Stimulated activated naive CD8-positive, alpha-beta T cell treated with anti-CD3 and anti-CD28 coated beads, Interleukin-15, amount 100 ng/mL, for 72 hours (primary cell): ENCODE results near the gene DNAJC6.

ENCODE experiments used
- ATAC-seq: fragments of 150-1000 bp; cut with Tn5 transposase; 2 replicates; pipeline ENCODE4 v1.10.0; 2021; ENCODE audit warnings: mild to moderate bottlenecking, moderate library complexity
- DNase-seq, 2 donors: peaks; one replicate each; pipeline ENCODE4 v3.0.0; 2021 to 2022
- H3K27ac Mint-ChIP-seq, 2 donors: one replicate each; pipeline ENCODE4 v1.8.0; 2022; ENCODE audit warnings: mild to moderate bottlenecking in 2 of 2, mixed read lengths in 2 of 2, moderate library complexity in 2 of 2
- H3K27me3 Mint-ChIP-seq: one replicate; pipeline ENCODE4 v1.8.0; 2022; ENCODE audit warnings: mixed read lengths
- H3K4me1 Mint-ChIP-seq: one replicate; pipeline ENCODE4 v1.8.0; 2022; ENCODE audit warnings: mild to moderate bottlenecking, mixed read lengths
- H3K4me3 Mint-ChIP-seq, 2 donors: one replicate each; pipeline ENCODE4 v1.8.0; 2022; ENCODE audit warnings: mild to moderate bottlenecking in 2 of 2, mixed read lengths in 2 of 2, moderate library complexity in 1 of 2
- H3K9me3 Mint-ChIP-seq, 2 donors: one replicate each; pipeline ENCODE4 v1.8.0; 2022; ENCODE audit warnings: mixed read lengths in 2 of 2

The DNAJC6 gene

GRCh38 chr1:65421351-65422025 is 112.1 kb downstream of the DNAJC6 start:
- ATAC-seq (no peak), DNase-seq (no peak)
- no peak overlapping the region for H3K4me3 Mint-ChIP-seq
- H3K27me3 Mint-ChIP-seq: no peaks in the 10 kb centered on the region
- no peak overlapping the region for H3K27ac Mint-ChIP-seq
- H3K9me3 Mint-ChIP-seq: no peaks in the 10 kb centered on the region
- peaks cover 13% of the 10 kb centered on the region for H3K4me1 Mint-ChIP-seq

DNA sequence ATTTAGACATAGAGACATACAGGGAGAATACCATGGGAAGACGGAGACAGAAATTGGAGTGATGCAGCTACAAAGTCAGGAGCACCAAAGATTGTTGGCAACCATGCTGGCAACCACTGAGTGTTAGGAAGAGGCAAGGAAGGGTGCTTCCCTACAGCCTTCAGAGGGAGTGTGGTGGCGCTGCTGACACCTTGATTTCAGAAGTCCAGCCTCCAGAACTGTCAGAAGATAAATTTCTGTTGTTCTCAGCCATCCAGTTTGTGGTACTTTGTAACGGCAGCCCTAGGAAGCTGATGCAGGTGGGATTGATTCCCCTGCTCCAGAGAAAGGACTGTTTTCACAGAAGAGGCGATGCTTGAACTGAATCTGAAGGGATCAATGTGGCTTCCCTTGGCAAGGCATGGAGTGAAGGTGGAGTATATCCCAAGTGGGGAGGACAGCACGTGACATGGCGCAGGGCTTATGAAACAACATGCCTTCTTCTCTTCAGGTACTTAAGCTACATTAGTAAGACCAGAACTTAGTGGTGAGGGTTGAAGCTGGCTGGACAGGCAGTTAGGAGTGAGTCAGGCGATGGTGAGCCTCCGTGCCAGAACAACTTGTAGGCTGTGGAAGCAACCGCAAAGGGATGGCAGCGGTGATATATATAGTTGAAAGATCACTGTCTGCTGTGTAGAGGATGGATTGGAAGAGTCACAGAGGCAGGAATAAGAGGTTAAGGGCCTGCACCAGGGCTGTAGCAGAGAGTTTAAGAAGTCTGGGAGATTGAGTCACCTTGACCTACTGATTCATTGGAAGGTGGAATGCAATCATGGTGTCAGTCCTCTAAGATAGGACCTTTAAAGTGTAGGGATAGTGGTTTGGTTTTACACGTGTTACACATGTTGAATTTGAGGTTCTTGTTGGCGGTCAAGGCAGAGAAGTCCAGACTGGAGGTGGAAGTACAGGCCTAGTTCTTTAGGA is 113.2 kb downstream of the DNAJC6 start:
- Mint-ChIP-seq H3K27ac (no peak overlapping the region), H3K9me3 (no peaks in the 10 kb centered on the region), H3K27me3 (no peaks in the 10 kb centered on the region), H3K4me3 (no peak overlapping the region), H3K4me1 (peaks cover 13% of the 10 kb centered on the region)
- DNase-seq (peak in 1 of 2 donors; percentile 9), ATAC-seq (no peak)

DNA sequence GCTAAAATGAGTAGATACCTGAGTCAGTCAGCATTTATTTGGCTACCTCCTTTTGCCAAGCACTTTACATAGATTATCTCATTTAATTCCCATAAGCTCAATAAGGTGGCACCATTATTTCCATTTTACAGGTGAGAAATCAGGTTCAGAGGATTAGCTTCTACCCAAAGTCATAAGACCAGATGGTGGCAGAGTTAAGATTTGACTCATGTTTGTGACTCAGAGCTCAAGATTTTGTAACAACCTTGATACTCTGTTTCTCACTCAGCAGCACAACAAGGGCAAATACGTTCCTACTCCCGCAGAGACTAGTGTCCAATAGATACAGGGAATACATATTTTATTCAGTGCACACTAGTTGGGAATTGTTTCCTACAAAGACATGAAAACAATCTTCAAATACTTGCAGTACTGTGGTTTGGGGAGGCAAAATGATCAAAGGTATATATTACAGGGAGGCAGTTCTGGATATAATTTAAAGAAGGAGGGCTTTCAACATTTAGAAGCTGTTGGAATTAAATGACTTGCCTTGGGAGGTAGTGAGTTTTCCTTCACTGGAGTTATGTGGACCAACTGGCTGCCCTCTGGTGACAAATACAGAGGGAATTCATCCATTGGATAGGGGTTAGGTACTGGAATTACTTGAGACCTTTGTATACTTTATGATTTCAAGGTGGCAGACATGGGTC is 114.7 kb downstream of the DNAJC6 start:
- peak overlapping the region in 1 of 2 donors; percentile 51 for H3K27ac Mint-ChIP-seq
- peaks cover 10% of the 10 kb centered on the region for H3K4me1 Mint-ChIP-seq
- H3K9me3 Mint-ChIP-seq: no peaks in the 10 kb centered on the region
- peak; percentile 17 to 23 for DNase-seq
- H3K27me3 Mint-ChIP-seq: no peaks in the 10 kb centered on the region
- ATAC-seq: no peak
- H3K4me3 Mint-ChIP-seq: no peak overlapping the region

GRCh38 chr1:65424573-65424889 is 115.2 kb downstream of the DNAJC6 start:
- H3K27ac Mint-ChIP-seq: no peak overlapping the region
- DNase-seq (no peak), ATAC-seq (no peak)
- H3K4me3 Mint-ChIP-seq: no peak overlapping the region
- H3K27me3 Mint-ChIP-seq: no peaks in the 10 kb centered on the region
- H3K4me1 Mint-ChIP-seq: peaks cover 8% of the 10 kb centered on the region
- H3K9me3 Mint-ChIP-seq: no peaks in the 10 kb centered on the region

- ATAC-seq: no peak
- peaks cover 5% of the 10 kb centered on the region for H3K4me1 Mint-ChIP-seq
- no peak for DNase-seq
- H3K9me3 Mint-ChIP-seq: no peaks in the 10 kb centered on the region
- H3K27ac Mint-ChIP-seq: no peak overlapping the region
- no peak overlapping the region for H3K4me3 Mint-ChIP-seq
- H3K27me3 Mint-ChIP-seq: no peaks in the 10 kb centered on the region
These were observed 115.7 kb downstream of the DNAJC6 start for GRCh38 chr1:65425006-65425405.

GRCh38 chr1:65425697-65426096 is 116.4 kb downstream of the DNAJC6 start:
- Mint-ChIP-seq H3K9me3 (no peaks in the 10 kb centered on the region), H3K27ac (no peak overlapping the region), H3K27me3 (no peaks in the 10 kb centered on the region), H3K4me3 (no peak overlapping the region), H3K4me1 (peaks cover 5% of the 10 kb centered on the region)
- DNase-seq (no peak), ATAC-seq (no peak)

- no peak for DNase-seq
- no peak overlapping the region for H3K27ac Mint-ChIP-seq
- H3K4me3 Mint-ChIP-seq: no peak overlapping the region
- H3K9me3 Mint-ChIP-seq: no peaks in the 10 kb centered on the region
- ATAC-seq: no peak
- H3K4me1 Mint-ChIP-seq: peaks cover 5% of the 10 kb centered on the region
- no peaks in the 10 kb centered on the region for H3K27me3 Mint-ChIP-seq
These were observed 119.7 kb downstream of the DNAJC6 start for GRCh38 chr1:65429078-65429477.

GRCh38 chr1:65429806-65430205 is 120.5 kb downstream of the DNAJC6 start:
- DNase-seq (no peak), ATAC-seq (no peak)
- Mint-ChIP-seq H3K27me3 (no peaks in the 10 kb centered on the region), H3K4me1 (peaks cover 5% of the 10 kb centered on the region), H3K27ac (no peak overlapping the region), H3K9me3 (no peaks in the 10 kb centered on the region), H3K4me3 (no peak overlapping the region)

DNA sequence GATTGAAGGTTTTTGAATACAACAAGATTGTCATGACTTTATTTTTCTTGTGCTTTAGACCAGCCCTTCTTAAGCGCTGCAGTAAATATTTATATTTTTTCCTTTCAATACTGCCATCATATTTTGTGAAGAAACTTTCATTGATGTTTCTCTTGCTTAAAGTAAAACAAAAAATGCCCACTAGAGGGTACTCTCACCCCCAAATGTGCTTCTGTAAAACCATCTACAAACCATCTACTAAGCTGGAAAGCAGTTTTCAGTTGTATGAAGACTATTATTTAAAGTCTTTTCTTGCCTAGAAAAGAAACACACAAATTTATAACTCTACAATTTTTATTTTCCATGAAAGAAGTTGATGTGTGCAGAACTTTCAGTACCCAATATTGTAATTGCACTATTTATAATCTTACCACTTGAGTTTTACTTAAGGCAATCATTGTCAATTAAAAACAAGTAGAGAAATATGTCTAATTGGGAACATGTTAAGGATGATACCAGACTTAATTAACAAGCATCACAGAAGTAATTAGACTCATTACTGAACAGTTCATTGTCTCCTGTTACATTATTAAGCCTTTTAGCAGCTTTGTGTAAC is 121.9 kb downstream of the DNAJC6 start:
- Mint-ChIP-seq H3K4me3 (no peak overlapping the region), H3K27me3 (no peaks in the 10 kb centered on the region), H3K9me3 (no peaks in the 10 kb centered on the region), H3K4me1 (peaks cover 5% of the 10 kb centered on the region), H3K27ac (no peak overlapping the region)
- DNase-seq: no peak
- no peak for ATAC-seq

DNA sequence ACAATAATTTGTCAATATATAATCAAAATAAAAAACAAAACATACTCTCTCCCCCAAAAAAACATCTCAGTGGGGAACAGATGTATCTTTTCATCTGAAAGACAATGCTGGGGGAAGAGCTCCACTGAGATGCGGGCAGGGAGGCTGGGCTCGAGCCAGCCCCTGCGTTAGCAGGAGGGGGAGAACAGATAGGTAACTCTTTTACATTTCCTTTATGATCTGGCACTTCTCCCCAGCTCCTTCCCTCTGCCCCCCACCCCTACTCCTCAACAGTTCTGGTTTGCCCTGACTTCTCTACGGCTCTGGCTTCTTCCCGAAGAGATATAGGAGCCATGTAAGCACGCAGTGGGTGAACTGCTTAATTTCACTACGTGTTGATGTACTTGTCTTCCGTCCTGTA is 123.6 kb downstream of the DNAJC6 start:
- no peak for ATAC-seq
- no peak for DNase-seq
- Mint-ChIP-seq H3K9me3 (no peaks in the 10 kb centered on the region), H3K27ac (no peak overlapping the region), H3K27me3 (no peaks in the 10 kb centered on the region), H3K4me3 (no peak overlapping the region), H3K4me1 (peaks cover 5% of the 10 kb centered on the region)

GRCh38 chr1:65434255-65434654 is 124.9 kb downstream of the DNAJC6 start:
- Mint-ChIP-seq H3K4me1 (peaks cover under 1% of the 10 kb centered on the region), H3K9me3 (no peaks in the 10 kb centered on the region), H3K4me3 (no peak overlapping the region), H3K27ac (no peak overlapping the region), H3K27me3 (no peaks in the 10 kb centered on the region)
- ATAC-seq (no peak), DNase-seq (no peak)

DNA sequence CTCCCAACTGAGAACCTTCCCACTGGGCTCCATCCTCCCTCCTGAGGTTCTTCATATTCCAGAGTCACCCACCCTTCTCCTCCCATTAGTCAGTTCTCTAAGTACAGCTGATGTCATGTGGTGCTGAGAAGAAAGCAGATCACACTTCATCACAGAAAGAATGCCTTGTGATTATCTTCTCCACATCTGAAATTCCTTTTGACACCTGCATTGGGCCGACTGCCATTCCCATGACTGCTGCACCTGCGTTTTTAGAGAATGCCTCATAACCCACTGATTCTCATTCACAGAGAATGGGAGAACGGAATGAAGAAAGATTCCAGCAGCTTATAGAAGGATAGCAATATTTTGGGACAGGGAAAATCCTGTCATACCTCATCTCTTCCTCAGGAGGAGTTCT is 125.4 kb downstream of the DNAJC6 start:
- Mint-ChIP-seq H3K27ac (no peak overlapping the region), H3K4me1 (no peaks in the 10 kb centered on the region), H3K27me3 (no peaks in the 10 kb centered on the region), H3K4me3 (no peak overlapping the region), H3K9me3 (no peaks in the 10 kb centered on the region)
- DNase-seq (no peak), ATAC-seq (no peak)

DNA sequence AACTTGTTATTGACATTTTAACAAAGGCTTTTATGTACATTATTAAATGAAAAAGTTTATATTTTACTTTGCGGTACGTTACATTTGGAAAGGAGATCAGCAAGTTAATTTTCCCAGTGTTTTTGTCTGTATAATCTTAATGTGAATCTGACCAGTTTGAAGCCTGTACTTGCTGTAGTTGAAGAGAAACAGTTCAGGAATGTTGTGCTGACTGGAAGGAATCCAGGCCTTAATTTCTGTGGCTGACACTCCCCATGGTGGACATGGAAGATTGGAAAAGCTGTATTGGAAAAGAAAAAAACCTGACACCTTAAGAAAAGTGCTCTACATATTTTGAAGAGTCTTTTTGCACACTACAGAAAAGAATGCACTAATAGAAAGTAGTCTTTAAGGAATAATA is 126.6 kb downstream of the DNAJC6 start:
- ATAC-seq (no peak), DNase-seq (no peak)
- no peak overlapping the region for H3K27ac Mint-ChIP-seq
- no peaks in the 10 kb centered on the region for H3K9me3 Mint-ChIP-seq
- H3K27me3 Mint-ChIP-seq: no peaks in the 10 kb centered on the region
- H3K4me1 Mint-ChIP-seq: no peaks in the 10 kb centered on the region
- no peak overlapping the region for H3K4me3 Mint-ChIP-seq

DNA sequence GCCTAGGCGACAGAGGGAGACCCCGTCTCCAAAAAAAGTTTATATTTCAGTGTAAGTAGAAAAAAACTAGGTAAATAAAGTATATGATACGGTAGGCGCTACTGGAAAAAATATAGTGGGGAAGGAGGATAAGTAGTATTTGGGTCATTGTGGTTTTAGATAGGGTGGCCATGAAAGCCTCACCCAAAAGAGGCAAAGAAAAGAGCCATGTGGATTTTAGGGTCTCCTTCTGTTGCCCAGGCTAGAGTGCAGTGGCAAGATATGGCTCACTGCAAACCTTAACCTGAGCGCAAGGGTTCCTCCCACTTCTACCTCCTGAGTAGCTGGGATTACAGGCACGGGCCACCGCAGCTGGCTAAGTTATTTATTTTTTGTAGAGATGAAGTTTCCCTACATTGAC is 128.3 kb downstream of the DNAJC6 start:
- DNase-seq: no peak
- no peaks in the 10 kb centered on the region for H3K9me3 Mint-ChIP-seq
- H3K27me3 Mint-ChIP-seq: no peaks in the 10 kb centered on the region
- H3K27ac Mint-ChIP-seq: no peak overlapping the region
- H3K4me1 Mint-ChIP-seq: no peaks in the 10 kb centered on the region
- ATAC-seq: no peak
- no peak overlapping the region for H3K4me3 Mint-ChIP-seq

GRCh38 chr1:65440322-65440900 is 131.1 kb downstream of the DNAJC6 start:
- Mint-ChIP-seq H3K4me3 (no peak overlapping the region), H3K4me1 (no peaks in the 10 kb centered on the region), H3K9me3 (no peaks in the 10 kb centered on the region), H3K27me3 (no peaks in the 10 kb centered on the region), H3K27ac (no peak overlapping the region)
- DNase-seq: no peak
- ATAC-seq: no peak
